Measurements from ENCODE around the gene SIRT6. TPM values are rescaled to one million over a fixed set of nuclear protein-coding genes. Genes with fewer than 3 reads are reported as not detected.
"Not testable (repeated sequence)": the region's sequence is repeated elsewhere in the genome, so short reads cannot be mapped to it uniquely, and the experiment has no call there.

Gene SIRT6
- total RNA-seq, 1 experiment from 2014 or later: 23.9 TPM

- no peak for DNase-seq (ENCODE audit: low read depth)
Measured at GRCh38 chr19:4174895-4175668, 7.3 kb downstream of the SIRT6 start.

- no peak for DNase-seq (ENCODE audit: low read depth)
Measured at GRCh38 chr19:4174213-4174894, 8.0 kb downstream of the SIRT6 start.

- no peak for DNase-seq (ENCODE audit: low read depth)
Measured at GRCh38 chr19:4173479-4174212, 8.7 kb downstream of the SIRT6 start.

GRCh38 chr19:4172861-4173473 lies 9.4 kb downstream of the SIRT6 start:
- DNase-seq (ENCODE audit: low read depth): peak; percentile 70

- DNase-seq (ENCODE audit: low read depth): no peak
Measured at GRCh38 chr19:4171676-4172075, 10.7 kb downstream of the SIRT6 start.

GRCh38 chr19:4164262-4164661 lies 18.1 kb downstream of the SIRT6 start:
- DNase-seq (ENCODE audit: low read depth): no peak

- DNase-seq (ENCODE audit: low read depth): no peak
Measured at GRCh38 chr19:4161415-4162077, 20.8 kb downstream of the SIRT6 start.

- DNase-seq (ENCODE audit: low read depth): not testable (repeated sequence)
Measured at GRCh38 chr19:4157971-4158370, 24.4 kb downstream of the SIRT6 start.

GRCh38 chr19:4157164-4157563 lies 25.2 kb downstream of the SIRT6 start:
- no peak for DNase-seq (ENCODE audit: low read depth)

GRCh38 chr19:4154571-4155312 lies 27.6 kb downstream of the SIRT6 start:
- DNase-seq (ENCODE audit: low read depth): no peak

- no peak for DNase-seq (ENCODE audit: low read depth)
Measured at GRCh38 chr19:4152241-4152998, 29.9 kb downstream of the SIRT6 start.

- DNase-seq (ENCODE audit: low read depth): no peak
Measured at GRCh38 chr19:4151623-4152022, 30.7 kb downstream of the SIRT6 start.

GRCh38 chr19:4149518-4150288 lies 32.7 kb downstream of the SIRT6 start:
- DNase-seq (ENCODE audit: low read depth): no peak

- peak; percentile 64 for DNase-seq (ENCODE audit: low read depth)
Measured at GRCh38 chr19:4144666-4145249, 37.6 kb downstream of the SIRT6 start.

- DNase-seq (ENCODE audit: low read depth): not testable (repeated sequence)
Measured at GRCh38 chr19:4142916-4143315, 39.4 kb downstream of the SIRT6 start.

GRCh38 chr19:4140237-4140711 lies 42.1 kb downstream of the SIRT6 start:
- DNase-seq (ENCODE audit: low read depth): peak; percentile 68

- peak; percentile 74 for DNase-seq (ENCODE audit: low read depth)
Measured at GRCh38 chr19:4139614-4140236, 42.6 kb downstream of the SIRT6 start.

GRCh38 chr19:4138445-4138844 lies 43.9 kb downstream of the SIRT6 start:
- no peak for DNase-seq (ENCODE audit: low read depth)

All from Daoy (cell line).